ENCODE results near the gene HIVEP3.

Gene HIVEP3

DNA sequence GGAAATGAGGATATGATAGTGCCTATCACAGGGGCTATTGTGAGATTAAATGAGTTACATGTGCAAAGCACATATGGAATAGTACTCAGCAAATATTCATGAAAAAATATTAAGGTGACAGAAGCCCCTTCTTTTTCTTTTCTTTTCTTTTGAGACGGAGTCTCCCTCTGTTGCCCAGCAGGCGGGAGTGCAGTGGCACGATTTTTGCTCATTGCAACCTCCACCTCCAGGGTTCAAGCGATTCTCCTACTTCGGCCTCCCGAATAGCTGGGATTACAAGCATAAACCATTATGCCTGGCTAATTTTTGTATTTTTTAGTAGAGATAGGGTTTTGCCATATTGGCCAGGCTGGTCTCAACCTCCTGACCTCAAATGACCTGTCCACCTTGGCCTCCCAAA lies 139.4 kb downstream of the HIVEP3 start:
- DNase-seq = peak; percentile 4

DNA sequence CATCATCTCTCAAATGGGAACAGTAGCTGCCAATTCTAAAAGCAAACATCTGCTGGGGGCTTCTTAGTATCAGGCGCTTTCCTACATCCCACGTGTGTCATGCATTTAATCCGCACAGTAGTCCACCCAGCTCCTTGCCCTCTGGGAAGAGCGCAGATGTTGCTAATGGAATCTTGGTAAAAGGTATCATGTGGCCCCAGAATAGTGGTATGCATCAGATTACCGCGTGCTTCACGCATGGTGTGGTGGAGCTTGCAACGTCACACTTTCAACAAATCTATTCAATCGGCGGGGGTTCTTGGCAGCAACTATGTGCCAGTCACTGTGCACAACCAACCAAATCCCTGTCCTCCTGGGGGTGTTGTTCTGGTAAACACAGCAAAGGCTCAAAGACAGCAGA lies 141.0 kb downstream of the HIVEP3 start:
- DNase-seq = peak; percentile 8

DNA sequence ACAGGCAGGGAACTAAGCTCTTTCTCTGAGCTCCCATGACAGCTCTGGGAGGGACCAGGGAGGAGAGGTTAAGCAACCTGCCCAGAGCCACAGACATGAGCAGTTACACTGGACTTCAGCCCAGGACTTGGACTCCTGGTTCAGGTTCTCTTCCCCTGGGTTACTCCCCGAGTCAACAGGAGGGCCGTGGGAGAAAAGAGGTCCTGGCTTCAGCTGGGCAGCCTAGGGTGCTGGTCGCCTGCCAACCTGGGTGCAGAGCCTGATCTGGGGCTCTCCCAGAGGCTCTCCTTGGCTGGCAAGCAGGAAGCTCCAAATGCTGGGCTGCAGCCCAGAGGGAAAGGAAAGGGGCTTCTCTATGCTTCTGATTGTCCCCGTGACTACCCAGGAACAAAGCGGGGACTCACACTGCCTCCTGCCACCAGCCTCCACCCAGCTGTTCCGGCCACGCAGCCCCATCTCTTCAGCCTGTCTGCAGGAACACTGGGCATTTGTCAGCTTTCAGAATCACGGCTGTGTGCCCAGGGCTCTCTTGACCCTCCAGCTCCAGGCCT lies 141.8 kb downstream of the HIVEP3 start:
- peak; percentile 37 for DNase-seq

DNA sequence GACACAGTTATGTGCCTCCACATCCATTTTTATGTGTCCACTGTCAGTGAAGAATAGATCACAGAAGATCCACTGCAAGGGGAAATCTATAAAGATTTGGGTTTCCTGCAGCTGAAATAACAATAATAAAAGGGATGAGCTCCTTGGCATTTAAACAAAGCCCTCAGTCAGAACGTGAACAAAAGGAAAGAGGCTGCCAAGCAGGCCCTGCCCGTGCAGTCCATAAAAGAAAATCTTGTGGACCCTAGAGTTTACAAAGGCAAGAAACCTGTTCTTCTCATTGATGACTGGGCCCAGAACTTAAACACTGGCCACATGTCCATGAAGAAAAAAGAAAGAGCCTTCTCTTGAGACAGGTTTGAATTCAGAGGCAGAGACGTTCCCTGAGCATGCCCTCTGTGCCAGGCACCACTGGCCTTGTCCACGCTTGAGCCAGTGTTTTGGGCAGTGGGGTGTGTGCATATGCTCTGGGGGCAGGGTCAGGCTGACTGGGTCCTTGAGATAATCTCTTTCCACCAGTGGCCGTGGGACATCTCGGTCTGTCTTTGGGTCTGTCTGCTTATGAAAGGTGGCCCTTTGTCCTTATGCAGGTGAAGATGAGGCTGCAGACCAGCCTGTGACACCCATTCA lies 142.7 kb downstream of the HIVEP3 start:
- DNase-seq = peak; percentile 7

DNA sequence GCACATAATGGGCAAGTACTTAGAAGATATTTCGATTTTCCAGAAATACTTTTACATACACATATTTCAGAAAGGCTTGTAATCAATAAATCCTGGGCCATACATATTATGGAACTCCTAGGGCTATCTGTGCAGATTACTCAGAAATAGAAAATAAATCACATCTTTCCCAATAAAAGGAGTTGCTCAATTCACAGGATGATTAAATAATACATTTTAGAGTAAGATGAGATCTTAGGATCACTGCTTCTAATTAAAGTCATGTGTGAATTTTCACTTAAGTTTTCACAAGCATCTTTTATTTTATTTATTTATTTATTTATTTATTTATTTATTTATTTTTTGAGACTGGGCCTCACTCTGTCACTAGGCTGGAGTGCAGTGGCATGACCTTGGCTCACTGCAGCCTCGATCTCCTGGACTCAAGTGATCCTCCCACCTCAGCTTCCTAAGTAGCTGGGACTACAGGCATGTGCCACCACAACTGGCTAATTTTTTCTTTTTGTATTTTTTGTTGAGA lies 144.2 kb downstream of the HIVEP3 start:
- DNase-seq = no peak

DNA sequence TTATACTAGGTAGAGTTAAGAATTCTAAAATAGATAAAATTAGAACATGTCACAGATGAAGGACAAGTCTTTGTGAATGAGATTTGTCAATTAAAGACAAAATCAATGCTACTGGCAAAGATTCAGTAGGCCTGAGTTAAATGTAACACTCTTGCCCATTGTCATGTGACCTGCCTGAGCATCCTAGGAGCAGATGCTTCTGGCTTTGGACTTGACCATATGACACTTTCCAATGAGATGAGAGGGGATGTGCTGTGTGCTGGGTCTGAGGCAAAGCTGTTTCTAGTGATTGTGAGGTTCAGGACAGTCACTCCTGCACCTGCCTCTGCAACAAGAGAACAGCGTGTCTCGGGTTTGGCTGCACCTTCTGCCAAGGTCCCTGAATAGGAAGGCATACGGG lies 144.9 kb downstream of the HIVEP3 start:
- DNase-seq = peak; percentile 3

DNA sequence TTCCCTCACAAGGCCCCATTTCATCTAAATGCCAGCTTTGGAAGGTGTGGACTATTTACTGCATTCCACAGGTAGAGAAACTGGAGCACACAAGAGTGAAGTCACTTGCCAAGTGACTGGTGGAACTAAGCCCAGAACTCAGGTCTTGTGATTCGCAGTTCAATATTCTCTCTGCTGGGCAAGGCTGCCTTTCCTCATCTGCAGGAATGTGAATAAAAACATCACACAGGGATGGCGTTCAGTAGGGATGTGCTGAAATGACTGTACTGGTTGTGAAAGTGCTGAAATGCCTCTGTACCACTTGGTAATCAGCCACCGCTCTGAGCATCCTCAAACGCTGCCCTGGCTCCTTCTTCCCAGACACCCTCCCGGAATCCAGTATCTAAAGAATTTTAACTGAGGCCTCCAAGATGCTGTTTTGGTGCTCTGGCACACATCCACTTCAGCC lies 145.6 kb downstream of the HIVEP3 start:
- DNase-seq = peak; percentile 48

DNA sequence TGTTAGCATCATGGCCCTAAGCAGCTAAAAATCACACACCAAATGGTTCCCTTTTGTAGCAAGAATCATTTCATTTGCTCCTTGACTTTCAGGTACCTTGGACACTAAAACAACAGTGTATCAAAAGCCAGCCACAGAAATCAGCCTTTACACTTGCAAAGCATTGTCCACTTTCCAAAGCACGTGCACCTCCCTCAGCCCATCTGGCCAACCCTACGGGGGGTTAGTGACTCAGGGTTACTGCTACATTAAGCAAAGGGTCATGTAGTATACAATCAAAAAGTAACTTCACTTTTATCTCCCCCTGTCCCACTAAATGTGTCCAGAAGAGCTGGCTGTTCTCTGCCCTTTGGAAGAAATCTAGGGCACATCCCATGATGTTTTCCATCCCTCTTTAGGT lies 149.7 kb downstream of the HIVEP3 start:
- peak; percentile 11 for DNase-seq

DNA sequence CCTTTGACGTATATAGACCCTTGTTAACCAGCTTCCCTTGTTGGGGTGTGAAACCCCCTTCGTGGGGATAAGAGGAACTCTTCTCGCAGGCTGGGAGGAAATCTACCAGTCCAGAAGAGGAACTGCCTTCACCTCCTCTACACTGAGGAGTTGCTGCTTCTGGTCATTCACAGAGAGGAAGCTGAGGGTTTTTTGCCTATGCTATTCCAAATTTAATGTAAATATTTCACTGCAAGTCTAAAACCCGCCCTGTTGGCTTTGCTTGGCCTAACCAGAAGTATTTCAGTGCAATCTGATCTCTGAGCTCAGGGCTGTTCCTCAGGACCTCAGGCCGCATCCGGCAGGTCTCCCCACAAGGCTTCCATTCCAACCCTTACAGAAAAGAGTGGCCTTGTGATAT lies 150.1 kb downstream of the HIVEP3 start:
- peak; percentile 52 for DNase-seq

DNA sequence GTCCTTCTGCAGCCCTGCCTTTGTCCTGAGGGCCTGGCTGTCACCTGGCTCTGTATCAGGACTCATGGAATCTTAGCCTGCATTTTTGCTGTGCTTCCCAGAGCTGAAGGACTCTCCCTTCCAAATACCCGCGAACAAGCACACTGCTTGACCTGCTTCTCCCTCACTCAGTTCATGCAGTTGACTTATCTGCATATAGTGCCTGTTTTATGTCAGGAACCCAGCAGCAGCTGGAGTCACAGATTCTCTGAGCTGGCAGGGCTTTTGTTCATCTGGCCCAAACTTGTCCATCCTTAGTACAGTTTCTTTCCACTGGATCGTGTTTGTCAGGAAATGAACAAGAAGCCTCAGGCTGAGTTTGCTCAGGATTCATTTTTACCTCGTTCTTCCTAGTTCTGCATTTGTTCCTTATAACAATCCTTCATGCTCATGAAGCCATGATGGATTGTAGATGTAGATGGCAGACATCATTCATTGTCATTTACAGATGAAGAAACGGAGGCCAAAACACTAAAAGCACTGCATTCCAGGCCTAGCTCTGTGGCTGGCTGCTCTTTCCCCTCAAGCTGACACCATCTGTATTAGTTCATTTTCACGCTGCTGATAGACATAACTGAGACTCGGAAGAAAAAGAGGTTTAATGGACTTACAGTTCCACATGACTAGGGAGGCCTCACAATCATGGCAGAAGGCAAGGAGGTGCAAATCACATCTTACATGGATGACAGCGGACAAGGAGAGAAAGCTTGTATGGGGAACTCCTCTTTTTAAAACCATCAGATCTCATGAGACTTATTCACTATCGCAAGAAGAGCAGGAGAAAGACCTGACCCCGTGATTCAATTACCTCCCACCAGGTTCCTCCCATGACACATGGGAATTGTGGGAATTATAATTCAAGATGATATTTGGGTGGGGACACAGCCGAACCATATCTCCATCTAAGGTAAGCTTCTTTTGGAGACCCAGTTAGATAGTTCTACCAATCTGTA lies 150.9 kb downstream of the HIVEP3 start:
- peak; percentile 26 for DNase-seq

DNA sequence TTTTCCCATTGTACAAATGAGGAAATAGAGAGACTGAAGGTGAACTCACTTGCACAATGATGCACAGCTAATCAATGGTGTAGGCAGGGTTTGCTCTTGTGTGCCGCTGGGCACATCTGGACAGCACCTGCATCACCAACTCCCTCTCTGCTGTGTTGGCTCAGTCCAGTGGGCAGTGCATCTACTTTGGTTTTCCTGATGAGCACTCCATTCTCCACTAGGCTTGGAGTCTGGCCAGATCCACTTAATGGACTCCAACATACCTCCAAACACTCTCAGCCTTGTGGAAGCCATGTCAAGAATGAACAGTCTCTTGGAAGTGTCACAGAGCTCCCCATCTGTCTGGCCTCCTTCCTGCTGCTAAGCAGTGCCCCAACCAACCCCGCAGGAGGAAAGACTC lies 152.2 kb downstream of the HIVEP3 start:
- peak; percentile 12 for DNase-seq

DNA sequence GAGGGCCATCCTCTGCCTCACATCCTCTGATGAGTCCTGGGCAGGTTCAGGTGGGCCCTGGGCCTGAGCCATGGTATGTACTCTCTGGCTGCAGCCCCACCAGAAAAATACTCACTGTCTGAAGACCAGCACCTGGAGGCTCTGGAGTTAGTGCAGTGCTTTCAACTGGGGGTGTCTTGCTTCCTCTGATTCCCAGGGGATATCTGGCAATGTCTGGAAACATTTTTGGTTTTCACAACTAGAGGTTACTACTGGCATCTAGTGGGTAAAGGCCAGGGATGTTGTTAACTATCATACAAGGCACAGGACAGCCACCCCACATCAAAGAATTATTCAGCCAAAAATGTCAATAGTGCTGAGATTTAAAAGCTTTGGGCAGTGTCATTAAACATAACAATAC lies 152.7 kb downstream of the HIVEP3 start:
- DNase-seq = no peak

DNA sequence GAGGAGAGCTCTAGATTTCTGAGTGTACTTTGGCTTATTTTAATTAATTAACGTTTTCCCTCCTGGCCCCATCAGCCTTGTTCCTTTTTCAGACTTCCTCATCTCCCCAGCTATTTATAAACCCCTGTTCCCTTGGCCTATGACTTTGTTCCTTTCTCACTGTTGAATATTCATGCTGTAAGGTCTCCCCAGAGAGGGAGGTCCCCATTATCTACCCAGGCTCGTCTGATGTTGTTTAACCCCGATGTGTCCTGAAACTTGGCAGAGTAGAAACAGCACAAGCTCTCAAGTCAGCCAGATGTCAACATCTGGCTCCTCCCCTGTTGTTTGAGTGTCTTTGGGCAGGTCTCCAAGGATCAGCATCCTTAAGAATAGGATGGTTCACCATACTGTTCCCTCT lies 153.6 kb downstream of the HIVEP3 start:
- peak; percentile 19 for DNase-seq

DNA sequence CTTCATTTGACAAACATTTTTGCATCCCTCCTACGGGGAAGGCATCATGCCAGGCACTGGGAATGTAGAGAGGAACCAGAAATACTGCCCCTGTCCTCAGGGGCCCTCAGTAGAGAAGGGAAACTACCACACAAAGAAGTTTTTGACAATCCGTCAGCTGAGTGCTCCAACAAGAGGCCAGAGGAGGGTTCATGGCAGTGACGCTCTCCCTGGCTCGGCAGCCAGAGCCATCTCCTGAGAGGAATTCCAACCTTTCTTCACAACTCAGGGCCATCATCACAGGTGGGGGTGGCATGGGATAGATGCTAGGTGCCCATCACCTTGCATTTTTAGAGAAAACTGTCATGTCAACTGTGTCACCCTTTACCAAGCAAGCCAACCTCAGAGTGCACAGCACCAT lies 154.1 kb downstream of the HIVEP3 start:
- DNase-seq = peak; percentile 32

DNA sequence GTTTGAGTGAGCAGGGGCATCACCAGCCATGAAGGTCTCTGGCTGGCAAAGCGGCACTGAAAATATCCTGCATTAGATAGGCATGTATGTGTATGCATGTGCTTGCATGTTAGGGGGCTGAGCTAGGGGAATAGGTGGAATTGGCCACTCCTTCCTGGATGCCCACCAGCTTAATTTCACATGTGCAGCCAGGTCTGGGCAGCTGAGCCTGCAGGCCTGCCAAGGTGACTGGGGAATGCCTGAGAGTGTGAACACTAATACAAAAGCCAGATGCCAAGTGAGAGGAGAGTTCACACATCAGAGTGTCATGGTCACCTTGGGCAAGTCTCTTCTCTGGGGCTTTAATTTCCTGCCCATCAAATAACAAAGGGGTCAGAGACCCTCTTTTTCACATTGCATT lies 155.9 kb downstream of the HIVEP3 start:
- DNase-seq = peak; percentile 10

DNA sequence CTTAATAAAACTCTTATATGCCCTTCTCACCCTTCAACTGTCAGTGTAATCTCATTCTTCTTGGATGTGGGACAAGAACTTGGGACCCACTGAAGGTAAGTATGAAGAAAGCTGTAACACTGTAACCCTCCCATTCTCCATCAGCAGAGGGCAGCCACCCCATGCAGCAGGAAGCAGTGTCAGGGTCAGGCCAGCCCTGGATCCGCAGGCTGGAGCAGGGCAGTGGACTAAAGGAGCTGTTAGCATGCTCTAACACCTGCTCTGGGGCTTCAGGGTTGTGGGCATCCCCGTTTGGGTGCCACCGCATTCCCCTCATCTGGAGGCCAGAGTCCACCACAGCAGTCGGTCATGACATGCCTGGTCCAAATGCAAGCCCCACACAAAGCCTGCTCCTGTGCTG lies 156.5 kb downstream of the HIVEP3 start:
- peak; percentile 2 for DNase-seq

DNA sequence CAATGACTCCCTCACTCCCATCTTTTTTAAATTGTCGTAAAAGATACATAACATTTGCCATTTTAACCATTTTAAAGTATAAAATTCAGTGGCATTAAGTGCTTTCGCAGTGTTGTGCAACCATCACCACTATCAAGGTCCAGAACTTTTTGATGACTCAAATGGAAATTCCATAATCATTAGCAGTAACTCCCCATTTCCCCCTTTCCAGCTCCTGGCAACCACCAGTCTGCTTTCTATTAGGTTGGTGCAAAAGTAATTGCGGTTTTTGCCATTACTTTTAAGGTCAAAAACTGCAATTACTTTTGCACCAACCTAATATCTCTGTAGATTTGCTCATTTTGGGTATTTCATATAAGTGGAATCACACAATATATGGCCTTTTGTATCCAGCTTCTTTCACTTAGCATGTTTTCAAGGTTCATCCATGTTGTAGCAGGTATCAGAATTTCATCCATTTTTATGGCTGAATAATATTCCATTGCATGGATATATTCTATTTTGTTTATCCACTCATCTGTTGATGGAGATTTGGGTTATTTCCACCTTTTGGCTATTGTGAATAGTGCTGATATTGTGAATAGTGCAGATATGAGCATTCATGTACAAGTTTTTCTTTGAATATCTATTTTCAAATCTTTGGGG lies 159.7 kb downstream of the HIVEP3 start:
- no peak for DNase-seq

DNA sequence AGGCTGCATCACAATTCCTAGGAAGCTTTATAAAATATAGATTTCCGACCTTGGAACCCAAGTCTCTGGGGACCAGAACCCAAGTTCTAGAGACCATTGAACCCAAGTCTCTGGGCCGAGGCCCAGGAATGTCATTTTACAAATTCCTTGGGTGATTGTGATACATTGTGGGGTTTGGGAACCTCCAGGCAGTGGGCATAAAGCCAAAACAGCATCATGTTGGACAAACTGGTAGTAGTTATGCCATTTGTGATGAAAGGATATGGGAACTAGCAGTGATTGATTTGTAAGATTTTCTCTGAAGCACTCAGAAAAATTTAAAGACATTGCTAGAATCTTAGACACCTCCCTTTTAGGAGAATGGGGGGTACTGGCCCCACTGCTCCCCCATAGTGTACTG lies 160.2 kb downstream of the HIVEP3 start:
- no peak for DNase-seq

DNA sequence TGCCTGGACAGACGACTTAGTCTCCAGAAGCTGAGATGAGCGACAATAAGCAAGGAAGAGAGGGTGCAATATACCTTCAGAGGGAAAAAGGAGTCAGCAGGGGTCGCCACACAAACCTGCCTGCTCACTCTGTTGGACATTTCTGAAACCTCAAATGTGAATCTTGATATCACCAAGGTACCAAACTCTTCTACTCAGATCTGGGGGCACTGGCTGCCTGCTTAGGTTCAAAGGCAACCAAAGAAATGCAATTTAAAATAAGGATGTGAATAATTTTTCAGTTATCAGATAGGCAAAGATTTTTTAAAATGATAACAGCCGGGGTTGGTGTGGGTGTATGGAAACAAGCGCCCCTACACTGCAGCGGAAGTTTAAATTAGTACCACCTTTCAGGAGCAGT lies 164.2 kb downstream of the HIVEP3 start:
- no peak for DNase-seq

DNA sequence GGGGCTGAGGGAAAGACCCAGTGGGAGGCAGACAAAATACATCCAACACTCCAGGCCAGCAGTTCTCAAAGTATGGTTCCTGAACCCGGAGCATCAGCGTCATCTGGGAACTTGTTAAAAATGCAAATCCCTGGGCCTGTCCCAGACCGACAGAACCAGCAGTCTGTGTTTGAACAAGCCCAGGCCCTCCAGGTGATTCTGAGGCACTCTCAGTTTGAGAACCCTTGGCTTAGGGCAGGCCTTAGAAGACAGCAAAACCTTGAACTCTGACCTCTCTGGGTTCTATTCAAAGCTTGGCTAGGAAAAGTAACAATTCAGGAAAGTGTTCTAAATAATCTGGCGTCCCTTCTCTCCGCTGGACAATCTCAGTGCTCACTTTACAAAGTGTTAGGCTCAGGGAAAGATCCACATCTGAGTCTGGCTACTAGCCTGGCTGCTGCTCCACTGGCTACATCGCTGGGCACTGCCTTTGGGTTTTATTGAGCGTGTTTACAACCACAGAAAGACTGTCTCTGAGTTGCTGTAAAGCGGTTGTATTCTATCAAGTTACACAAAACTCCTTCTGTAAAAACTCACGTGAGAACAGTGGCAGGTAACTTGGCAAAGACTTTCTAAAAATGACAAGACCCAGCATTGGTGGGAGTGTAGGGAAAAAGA lies 166.1 kb downstream of the HIVEP3 start:
- DNase-seq = no peak

DNA sequence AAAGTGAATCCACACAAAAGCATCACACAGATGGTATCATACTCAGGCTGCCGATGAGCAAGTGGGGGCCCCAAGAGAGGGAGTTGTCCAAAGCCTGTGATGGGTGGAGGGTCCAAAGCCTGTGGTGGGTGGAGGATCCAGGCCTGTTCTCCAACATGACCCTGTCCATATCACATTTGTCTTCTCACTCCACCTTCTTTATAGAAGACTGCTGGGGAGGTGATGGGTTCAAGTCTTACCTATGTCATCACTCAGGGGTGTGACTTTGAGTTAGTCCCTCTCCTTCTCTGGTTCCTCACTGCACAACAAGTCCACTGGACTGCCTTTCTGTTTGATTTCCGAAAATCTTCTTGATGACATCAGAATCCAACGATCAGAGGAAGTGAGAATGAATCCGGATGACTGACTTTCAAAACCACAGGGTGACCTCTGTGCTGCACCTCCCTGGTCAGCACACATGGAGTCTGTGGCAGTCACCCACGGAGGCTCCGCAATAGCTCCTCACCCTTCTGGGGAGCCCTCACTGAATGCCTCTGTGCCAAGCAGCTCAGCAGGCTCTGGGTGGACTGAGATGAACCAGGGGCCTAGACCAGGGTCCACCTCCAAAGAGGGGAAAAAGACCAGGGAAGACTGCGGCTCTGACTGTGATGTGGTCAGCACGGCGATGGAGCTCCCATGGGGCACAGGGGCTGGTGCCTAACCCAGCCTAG lies 166.8 kb downstream of the HIVEP3 start:
- DNase-seq = no peak

Measured in femur (tissue), 1 donor.